NCI-H2227 (cell line): Measurements from ENCODE around the gene SH3BP2.

Source experiments
- DNase-seq: peaks from one replicate; lab custom pipeline; 2025; ENCODE audit not compliant: unreplicated experiment; lab: John Stamatoyannopoulos, UW

Gene SH3BP2

GRCh38 chr4:2871466-2871865, 78.6 kb downstream of the SH3BP2 start:
- no peak for DNase-seq

DNA sequence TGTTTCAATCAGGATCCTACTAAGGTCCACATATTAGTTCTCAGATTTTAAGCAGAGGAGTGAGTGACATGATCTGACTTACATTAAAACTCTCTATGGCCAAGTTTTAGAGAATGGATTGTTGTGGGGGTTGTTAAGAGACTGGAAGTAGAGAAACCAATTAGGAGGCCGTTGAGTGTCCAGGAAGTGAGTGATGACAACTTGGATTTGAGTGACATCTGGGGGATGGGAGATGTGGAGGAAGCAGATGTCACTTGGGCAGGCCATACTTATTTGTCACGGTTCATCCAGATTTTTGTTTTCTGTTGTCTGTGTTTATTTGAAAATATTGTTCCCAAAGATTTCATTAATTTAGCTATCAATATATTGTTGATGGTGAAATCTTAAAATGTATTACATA, 79.0 kb downstream of the SH3BP2 start:
- DNase-seq: no peak

- DNase-seq: no peak
Observed at GRCh38 chr4:2873329-2873728, 80.4 kb downstream of the SH3BP2 start.

- DNase-seq: no peak
Observed at GRCh38 chr4:2874861-2875260, 82.0 kb downstream of the SH3BP2 start.

GRCh38 chr4:2875556-2875955, 82.7 kb downstream of the SH3BP2 start:
- no peak for DNase-seq

- DNase-seq: no peak
Observed at GRCh38 chr4:2878346-2878745, 85.5 kb downstream of the SH3BP2 start.

DNA sequence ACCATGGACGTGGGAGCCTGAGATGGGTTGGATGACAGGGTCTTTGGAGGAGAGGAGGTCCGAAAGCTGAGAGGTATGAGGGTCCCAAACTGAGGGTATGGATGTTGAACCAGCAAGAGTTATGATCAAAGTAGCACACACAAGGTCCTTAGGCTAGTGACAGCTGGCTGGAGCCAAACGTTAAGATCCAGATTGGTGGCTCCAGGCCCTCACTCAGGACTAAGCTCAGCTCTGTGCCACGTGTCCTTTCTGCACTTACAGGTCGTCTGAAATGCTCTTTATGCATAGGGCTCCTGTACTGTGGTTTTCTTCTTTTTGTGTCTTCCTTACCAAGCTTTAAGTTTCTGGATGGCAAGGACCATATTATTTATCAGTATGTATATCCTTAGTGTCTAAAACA, 86.1 kb downstream of the SH3BP2 start:
- DNase-seq: no peak

GRCh38 chr4:2881431-2881830, 88.5 kb downstream of the SH3BP2 start:
- no peak for DNase-seq

DNA sequence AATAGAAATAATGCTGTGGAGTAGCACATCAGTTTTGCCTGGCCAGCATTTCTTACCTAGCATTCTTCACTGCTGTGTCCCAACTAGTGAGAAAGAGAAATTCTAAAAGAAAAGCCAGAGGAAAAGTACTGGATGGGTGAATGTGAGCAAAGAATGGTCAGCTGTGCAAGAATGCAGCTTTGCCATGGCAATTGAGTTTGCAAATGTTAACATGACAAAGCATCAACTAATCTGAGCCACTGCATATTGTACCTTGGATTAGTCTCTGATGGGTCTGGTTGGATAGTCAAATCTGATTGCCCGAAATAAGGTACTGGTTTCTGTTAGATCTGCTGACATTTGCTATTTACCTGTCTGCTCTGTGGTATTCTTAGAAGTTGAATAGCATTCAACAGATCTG, 89.5 kb downstream of the SH3BP2 start:
- no peak for DNase-seq

- no peak for DNase-seq
Observed at GRCh38 chr4:2886161-2886560, 93.3 kb downstream of the SH3BP2 start.

DNA sequence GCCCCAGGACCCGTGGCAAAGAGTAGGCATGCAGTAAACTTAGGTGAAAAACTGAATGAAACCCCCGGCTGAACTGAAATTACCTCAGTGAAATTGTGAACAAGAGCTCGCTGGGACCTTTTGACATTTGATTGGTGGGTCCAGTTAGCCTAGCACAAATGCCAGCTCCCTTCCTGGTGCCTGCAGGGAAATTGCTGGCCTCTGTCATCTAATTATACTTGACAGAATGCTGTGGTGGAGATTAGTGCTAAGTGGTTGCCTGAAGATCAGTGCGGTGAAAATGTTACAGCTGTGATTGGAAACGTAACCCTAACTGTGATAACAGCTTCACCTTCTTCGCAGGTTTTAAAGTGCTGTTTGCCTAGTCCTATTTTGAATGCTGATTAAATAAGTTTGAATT, 93.7 kb downstream of the SH3BP2 start:
- DNase-seq: peak; percentile 85

DNA sequence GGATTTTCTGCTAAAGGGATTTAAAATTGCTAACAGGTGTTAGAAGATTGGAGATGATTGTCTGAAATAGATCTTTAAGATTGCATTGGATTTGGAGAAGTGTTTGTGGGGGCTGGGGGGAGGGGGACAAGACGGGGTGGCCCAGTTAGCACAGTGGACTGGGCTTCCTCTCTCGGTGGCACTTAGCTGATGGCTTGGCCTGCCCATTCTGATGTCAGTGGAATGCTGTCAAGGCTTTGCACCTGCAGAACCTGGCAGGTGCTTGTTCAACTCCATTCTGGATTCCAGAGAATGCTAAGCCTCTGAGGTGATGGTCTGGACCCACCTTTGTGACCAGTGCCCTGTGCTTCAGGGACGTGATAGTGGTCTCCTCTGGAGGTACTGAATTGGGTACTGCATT, 94.5 kb downstream of the SH3BP2 start:
- peak; percentile 25 for DNase-seq

- DNase-seq: no peak
Observed at GRCh38 chr4:2888886-2889285, 96.0 kb downstream of the SH3BP2 start.
